Ishikawa (cell line): ENCODE measurements around the gene MAP3K20.

Source experiments
- CEBPB ChIP-seq: IDR thresholded peaks from 2 replicates; pipeline ENCODE4 v1.6.1; 2012
- CREB1 ChIP-seq: IDR thresholded peaks from 2 replicates; pipeline ENCODE4 v1.6.1; 2012; ENCODE audit warnings: low read depth
- EGR1 ChIP-seq: IDR thresholded peaks from 2 replicates; pipeline ENCODE4 v1.6.1; 2012
- EP300 ChIP-seq: IDR thresholded peaks from 2 replicates; pipeline ENCODE4 v1.6.1; 2012; ENCODE audit warnings: borderline replicate concordance
- FOXM1 ChIP-seq: IDR thresholded peaks from 2 replicates; pipeline ENCODE4 v1.6.1; 2012; ENCODE audit warnings: low read depth, borderline replicate concordance
- NFIC ChIP-seq: IDR thresholded peaks from 2 replicates; pipeline ENCODE4 v1.6.1; 2012
- RAD21 ChIP-seq: IDR thresholded peaks from 2 replicates; pipeline ENCODE4 v1.6.1; 2012; ENCODE audit warnings: low read depth
- TAF1 ChIP-seq: IDR thresholded peaks from 2 replicates; pipeline ENCODE4 v1.6.1; 2012; ENCODE audit warnings: low read depth, mild to moderate bottlenecking
- TCF12 ChIP-seq: IDR thresholded peaks from 2 replicates; pipeline ENCODE4 v1.6.1; 2012; ENCODE audit warnings: low read depth
- TEAD4 ChIP-seq: IDR thresholded peaks from 2 replicates; pipeline ENCODE4 v1.6.1; 2012
- USF1 ChIP-seq: IDR thresholded peaks from 2 replicates; pipeline ENCODE4 v1.6.1; 2012
- YY1 ChIP-seq: IDR thresholded peaks from 2 replicates; pipeline ENCODE4 v1.6.1; 2012; ENCODE audit warnings: low read depth
- ZBTB7A ChIP-seq: IDR thresholded peaks from 2 replicates; pipeline ENCODE4 v1.6.1; 2012; ENCODE audit warnings: low read depth
- TF ChIP-seq, protein P1 (sequence below): IDR thresholded peaks from 2 replicates; pipeline ENCODE4 v1.6.1; 2012; ENCODE audit warnings: low read depth, mild to moderate bottlenecking
- TF ChIP-seq, protein P2 (sequence below): IDR thresholded peaks from 2 replicates; pipeline ENCODE4 v1.6.1; 2012

MAP3K20 gene

DNA sequence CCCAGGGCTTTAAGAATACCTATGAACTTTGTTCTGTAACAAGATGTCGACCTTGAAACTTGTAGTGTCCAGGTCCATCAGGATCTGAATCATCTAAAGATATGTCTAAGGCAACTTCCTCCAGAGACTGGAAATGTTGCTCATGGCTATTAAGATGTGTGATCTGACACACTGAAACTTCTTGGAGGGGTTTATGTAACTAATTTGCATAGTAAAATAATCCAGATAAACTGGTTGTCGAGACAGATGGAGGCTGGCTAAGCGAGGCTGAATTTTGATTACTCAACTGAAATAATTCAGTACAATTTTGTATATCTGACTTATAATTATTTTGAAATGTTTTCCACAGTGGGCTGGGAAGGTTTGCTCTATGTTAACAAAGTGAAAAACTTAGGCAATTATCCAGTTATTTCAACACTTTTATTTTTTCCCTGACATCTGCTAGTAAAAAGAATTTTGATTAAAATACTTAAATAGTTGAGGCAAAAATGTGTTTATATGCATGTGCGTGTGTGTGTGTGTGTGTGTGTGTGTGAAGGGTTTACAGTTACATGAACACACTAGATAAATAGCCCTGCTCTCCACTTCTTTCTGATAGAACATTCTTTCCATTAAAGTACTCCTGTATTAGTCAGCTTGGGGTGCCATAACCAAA is 11.4 kb upstream of the MAP3K20 start:
- no peak for TF ChIP-seq CREB1
- no peak for TF ChIP-seq NFIC
- no peak for TF ChIP-seq TAF1
- TF ChIP-seq, protein P1, sequence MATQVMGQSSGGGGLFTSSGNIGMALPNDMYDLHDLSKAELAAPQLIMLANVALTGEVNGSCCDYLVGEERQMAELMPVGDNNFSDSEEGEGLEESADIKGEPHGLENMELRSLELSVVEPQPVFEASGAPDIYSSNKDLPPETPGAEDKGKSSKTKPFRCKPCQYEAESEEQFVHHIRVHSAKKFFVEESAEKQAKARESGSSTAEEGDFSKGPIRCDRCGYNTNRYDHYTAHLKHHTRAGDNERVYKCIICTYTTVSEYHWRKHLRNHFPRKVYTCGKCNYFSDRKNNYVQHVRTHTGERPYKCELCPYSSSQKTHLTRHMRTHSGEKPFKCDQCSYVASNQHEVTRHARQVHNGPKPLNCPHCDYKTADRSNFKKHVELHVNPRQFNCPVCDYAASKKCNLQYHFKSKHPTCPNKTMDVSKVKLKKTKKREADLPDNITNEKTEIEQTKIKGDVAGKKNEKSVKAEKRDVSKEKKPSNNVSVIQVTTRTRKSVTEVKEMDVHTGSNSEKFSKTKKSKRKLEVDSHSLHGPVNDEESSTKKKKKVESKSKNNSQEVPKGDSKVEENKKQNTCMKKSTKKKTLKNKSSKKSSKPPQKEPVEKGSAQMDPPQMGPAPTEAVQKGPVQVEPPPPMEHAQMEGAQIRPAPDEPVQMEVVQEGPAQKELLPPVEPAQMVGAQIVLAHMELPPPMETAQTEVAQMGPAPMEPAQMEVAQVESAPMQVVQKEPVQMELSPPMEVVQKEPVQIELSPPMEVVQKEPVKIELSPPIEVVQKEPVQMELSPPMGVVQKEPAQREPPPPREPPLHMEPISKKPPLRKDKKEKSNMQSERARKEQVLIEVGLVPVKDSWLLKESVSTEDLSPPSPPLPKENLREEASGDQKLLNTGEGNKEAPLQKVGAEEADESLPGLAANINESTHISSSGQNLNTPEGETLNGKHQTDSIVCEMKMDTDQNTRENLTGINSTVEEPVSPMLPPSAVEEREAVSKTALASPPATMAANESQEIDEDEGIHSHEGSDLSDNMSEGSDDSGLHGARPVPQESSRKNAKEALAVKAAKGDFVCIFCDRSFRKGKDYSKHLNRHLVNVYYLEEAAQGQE: no peak
- TF ChIP-seq, protein P2, sequence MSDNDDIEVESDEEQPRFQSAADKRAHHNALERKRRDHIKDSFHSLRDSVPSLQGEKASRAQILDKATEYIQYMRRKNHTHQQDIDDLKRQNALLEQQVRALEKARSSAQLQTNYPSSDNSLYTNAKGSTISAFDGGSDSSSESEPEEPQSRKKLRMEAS: no peak
- TF ChIP-seq YY1: no peak
- TF ChIP-seq CEBPB: no peak

GRCh38 chr2:173066887-173067676 is 8.6 kb upstream of the MAP3K20 start:
- TF ChIP-seq FOXM1 (no peak), CREB1 (no peak)

GRCh38 chr2:173075056-173075780 is 428 bp upstream of the MAP3K20 start:
- TF ChIP-seq YY1: no peak
- peak; percentile 24; the same call in 1 of the 2 replicates for TF ChIP-seq ZBTB7A
- TF ChIP-seq USF1: no peak
- TF ChIP-seq TEAD4: no peak
- TF ChIP-seq FOXM1: no peak

- TF ChIP-seq EP300 (no peak), CEBPB (no peak), ZBTB7A (0 out of 2 replicates have a peak, but pooled peaks have one; percentile 47), CREB1 (no peak), NFIC (no peak), TEAD4 (no peak)
These were observed 1.1 kb downstream of the MAP3K20 start for GRCh38 chr2:173076581-173077345.

DNA sequence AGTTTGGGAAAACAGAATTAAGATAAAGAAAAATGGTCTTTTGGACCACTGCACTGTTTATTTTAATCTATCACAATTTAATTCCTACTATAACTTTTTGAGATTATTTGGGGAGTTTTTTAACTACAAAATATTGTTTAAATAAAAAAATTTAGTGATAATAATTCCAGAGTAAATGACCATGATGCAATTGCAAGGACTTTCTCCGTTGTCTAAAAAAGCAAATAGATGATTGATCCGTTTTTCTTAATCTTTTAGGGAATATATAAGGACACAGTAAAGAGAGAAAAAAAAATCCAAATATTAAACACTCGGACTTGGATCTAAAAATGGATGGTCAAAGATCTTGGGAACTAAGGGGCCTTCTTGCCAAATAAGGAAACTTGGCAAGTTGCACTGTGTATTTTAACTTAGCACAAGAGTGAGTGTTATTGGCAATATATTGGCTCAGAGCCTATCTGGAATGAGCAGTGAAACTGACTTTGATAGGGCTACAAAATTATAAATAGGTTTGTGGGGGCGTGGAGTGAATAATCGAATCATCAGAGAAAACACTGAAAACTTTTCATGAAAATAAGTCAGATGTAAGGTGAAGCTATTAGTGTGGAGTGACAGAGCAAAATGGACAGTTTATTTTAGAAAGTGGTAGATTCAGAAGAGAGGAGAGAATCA is 2.0 kb downstream of the MAP3K20 start:
- TF ChIP-seq FOXM1 (no peak), EGR1 (no peak), ZBTB7A (no peak), NFIC (no peak), YY1 (no peak), TEAD4 (no peak), TCF12 (no peak), TAF1 (no peak), CREB1 (no peak), CEBPB (no peak), USF1 (no peak), EP300 (no peak), RAD21 (no peak)
- TF ChIP-seq, protein P1: no peak
- TF ChIP-seq, protein P2: no peak
